ENCODE measurements around the gene GABRD.

DNA sequence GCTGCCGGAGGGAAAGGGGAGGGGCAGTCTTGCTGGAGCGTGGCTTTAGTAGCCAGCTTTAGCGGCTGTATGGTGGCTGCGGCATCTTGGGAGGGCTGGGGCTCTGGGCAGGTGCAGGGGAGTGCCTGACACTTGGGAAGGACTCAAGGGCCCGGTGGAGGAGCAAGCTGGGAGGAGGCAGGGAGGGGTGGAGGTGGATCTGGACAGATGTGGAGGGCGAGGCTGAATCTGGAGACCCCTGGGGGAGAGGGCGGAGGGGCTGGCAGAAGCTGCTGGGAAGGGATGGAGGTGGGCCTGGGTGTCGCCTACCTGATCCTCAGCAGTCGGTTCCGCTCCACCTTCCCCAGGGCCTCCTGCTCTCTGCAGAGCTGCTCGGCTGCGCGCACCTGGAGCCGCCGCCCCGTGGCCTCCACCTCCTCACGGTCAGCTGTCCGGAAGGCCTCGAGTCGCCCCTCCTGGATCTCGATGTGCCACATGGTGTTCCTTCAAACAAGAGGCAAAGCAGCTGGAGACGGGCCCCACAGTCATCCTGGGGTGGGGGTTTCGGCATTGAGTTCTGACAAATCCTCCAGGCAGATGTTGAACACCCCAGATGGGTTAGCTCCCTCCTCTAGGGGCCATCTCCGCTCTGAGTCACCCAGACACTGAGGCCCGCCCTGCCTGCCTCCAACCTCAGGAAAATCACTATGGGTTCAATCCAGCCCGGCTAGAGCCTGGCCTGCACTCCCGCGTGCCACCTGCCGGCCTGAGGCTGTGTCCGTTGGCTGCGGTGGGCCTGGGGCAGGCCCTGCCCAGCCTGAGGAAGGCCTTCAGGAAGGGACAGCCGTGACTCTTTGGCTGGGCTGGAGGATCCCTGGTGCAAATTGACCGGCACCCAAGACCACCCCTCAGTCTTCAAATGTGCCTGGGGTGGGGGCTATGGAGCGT, 45.2 kb upstream of the GABRD start:
- TF ChIP-seq, protein P1, sequence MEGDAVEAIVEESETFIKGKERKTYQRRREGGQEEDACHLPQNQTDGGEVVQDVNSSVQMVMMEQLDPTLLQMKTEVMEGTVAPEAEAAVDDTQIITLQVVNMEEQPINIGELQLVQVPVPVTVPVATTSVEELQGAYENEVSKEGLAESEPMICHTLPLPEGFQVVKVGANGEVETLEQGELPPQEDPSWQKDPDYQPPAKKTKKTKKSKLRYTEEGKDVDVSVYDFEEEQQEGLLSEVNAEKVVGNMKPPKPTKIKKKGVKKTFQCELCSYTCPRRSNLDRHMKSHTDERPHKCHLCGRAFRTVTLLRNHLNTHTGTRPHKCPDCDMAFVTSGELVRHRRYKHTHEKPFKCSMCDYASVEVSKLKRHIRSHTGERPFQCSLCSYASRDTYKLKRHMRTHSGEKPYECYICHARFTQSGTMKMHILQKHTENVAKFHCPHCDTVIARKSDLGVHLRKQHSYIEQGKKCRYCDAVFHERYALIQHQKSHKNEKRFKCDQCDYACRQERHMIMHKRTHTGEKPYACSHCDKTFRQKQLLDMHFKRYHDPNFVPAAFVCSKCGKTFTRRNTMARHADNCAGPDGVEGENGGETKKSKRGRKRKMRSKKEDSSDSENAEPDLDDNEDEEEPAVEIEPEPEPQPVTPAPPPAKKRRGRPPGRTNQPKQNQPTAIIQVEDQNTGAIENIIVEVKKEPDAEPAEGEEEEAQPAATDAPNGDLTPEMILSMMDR (IDR thresholded peaks at IDR 0.05; ENCODE audit: low read depth, low read length), result no peak
- TF ChIP-seq EZH2phosphoT487 (IDR thresholded peaks at IDR 0.05; ENCODE audit: low read depth), result no peak
